Astrocyte of the spinal cord (primary cell): ENCODE data around the gene ASB15.
A peak's percentile ranks its signal among the peaks of the same experiment; 100 is the strongest.

ENCODE experiments used
- DNase-seq: peaks from one replicate; pipeline ENCODE4 v3.0.0; 2011; ENCODE audit warnings: low read depth, low spot score
- H3K4me3 ChIP-seq: 2 replicates; pipeline ENCODE4 v1.5.1; 2011; ENCODE audit warnings: low read depth, mild to moderate bottlenecking, low read length, moderate library complexity
- in situ Hi-C: cut with HindIII; loops from 2 replicates; pipeline ENCODE4 v1.10.0; 2017; ENCODE audit warnings: low sequenced_read_pairs
- TF ChIP-seq, protein P1 (sequence below): IDR thresholded peaks from 2 replicates; pipeline ENCODE4 v1.5.1; 2012; ENCODE audit warnings: low read depth, mild to moderate bottlenecking, low read length, inconsistent platforms

Gene ASB15

DNA sequence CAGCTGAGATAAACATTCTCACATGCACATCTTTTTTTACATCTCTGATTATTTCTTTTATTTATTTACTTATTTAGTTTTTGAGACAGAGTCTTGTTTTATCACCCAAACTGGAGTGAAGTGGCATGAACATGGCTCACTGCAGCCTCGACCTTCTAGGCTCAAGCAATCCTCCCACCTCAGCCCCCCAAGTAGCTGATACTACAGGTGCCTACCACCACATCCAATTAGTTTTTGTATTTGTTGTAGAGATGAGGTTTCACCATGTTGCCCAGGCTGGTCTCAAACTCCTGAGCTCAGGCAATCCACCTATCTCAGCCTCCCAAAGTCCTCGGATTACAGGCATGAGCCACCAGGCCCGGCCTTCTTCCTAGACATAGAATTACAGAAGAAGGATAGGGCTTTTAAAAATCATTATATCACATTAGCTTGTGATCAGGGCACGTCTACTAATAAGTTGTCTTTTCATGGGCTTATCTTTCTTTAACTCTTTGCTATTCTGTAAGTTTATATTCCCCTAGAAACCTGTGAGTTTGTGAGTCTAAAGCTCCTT lies 5.9 kb downstream of the ASB15 start:
- H3K4me3 ChIP-seq = no peak overlapping the region
- no peak for DNase-seq
- TF ChIP-seq, protein P1, sequence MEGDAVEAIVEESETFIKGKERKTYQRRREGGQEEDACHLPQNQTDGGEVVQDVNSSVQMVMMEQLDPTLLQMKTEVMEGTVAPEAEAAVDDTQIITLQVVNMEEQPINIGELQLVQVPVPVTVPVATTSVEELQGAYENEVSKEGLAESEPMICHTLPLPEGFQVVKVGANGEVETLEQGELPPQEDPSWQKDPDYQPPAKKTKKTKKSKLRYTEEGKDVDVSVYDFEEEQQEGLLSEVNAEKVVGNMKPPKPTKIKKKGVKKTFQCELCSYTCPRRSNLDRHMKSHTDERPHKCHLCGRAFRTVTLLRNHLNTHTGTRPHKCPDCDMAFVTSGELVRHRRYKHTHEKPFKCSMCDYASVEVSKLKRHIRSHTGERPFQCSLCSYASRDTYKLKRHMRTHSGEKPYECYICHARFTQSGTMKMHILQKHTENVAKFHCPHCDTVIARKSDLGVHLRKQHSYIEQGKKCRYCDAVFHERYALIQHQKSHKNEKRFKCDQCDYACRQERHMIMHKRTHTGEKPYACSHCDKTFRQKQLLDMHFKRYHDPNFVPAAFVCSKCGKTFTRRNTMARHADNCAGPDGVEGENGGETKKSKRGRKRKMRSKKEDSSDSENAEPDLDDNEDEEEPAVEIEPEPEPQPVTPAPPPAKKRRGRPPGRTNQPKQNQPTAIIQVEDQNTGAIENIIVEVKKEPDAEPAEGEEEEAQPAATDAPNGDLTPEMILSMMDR = no peak
- in situ Hi-C loops = no loop called here

DNA sequence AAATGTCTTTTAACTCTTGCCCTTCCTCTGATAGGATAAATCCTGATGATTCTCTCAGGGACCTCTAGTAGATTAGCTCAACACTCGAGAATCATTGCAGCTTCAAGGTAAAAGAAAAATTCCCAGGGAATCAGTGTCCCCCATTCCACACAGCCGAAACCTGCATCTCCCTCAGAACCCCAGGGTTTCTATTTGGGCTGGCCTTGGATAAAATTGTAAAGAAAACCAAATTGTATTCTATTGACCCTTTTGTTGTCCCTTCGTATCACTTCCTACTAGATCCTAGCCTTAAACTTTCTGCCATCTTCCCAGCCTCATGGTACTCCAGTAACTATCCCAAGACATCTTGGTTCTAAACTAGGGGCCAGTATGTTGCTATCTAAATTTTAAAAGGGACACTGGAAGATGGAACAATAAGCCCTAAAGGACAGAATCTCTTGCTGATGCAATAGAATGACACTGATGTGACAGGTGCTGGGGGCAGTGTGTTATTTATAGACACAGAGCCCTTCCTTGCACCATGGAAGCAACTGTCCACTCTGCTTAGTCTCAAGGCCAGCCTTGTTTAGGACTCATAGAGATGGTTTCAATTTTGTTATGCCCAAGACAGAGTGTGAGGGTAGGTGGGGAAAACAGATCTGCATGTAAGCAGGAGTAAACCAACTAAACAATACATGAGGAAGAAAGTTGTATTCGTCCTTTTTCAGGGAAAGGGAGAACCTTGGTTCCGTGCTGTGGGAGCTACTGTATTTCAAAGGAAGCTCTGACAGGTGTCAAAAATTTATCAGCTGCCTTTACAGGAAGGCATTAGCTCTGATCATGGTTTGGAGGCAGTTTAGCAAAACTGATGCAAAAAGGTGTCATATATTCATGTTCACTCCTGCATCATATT lies 7.6 kb downstream of the ASB15 start:
- TF ChIP-seq, protein P1 = no peak
- in situ Hi-C loops = no loop called here
- no peak overlapping the region for H3K4me3 ChIP-seq
- no peak for DNase-seq

DNA sequence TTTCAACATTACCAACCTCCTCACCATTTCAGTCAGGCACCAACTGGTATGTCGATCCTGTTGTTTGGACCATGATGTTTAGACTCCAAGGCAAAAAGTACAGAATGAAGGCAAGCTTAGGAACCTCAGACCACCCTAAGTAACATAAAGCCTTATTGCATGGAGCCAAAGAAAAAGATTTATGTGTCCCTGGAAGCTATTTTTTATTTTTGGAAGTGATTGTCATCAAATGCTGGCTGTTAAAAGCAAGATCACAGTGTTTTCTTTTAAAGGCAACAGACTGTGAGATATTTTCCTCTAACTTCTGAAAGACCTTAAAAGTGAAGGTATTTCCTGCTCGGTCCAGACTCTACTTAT lies 8.2 kb downstream of the ASB15 start:
- no peak overlapping the region for H3K4me3 ChIP-seq
- DNase-seq = no peak
- TF ChIP-seq, protein P1 = no peak
- in situ Hi-C loops = no loop called here

DNA sequence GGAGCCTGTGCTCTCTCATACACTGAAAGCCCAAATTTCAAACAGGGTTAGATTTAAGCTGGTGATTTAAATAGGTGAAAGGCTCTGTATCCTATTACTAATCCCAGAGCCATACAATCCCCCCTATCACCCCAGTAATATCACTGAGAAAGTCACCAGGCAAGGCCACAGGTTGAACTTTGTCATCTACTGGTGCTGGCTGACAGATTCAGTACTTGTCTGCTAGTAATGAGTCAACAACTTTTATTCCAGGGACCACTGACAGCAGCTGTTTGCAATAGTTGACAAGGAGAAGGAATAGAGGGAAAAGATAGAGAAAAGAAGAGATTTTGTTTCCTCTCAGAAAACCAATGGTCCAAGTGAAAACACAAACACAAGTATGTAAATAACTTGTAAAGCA lies 10.4 kb downstream of the ASB15 start:
- TF ChIP-seq, protein P1 = no peak
- H3K4me3 ChIP-seq = no peak overlapping the region
- in situ Hi-C loops = no loop called here
- DNase-seq = no peak

GRCh38 chr7:123615344-123615743 lies 13.7 kb downstream of the ASB15 start:
- no peak overlapping the region for H3K4me3 ChIP-seq
- in situ Hi-C loops = no loop called here
- peak; percentile 76 for DNase-seq
- TF ChIP-seq, protein P1 = no peak

- in situ Hi-C loops = no loop called here
- peak; percentile 12 for DNase-seq
- TF ChIP-seq, protein P1 = no peak
- H3K4me3 ChIP-seq = no peak overlapping the region
Observed at GRCh38 chr7:123616223-123616622, 14.6 kb downstream of the ASB15 start.
